GM12891 (cell line): ENCODE measurements around the gene FN3K.

Experiments used
- PAX5 ChIP-seq: IDR thresholded peaks from 2 replicates; pipeline ENCODE4 v1.6.1; 2011; ENCODE audit warnings: low read length, moderate library complexity, mild to moderate bottlenecking; ENCODE audit not compliant: insufficient read depth, severe bottlenecking
- POLR2A ChIP-seq: IDR thresholded peaks from 2 replicates; pipeline ENCODE4 v1.6.1; 2011; ENCODE audit warnings: low read depth, low read length, control low read depth
- POLR2AphosphoS5 ChIP-seq: IDR thresholded peaks from 2 replicates; pipeline ENCODE4 v1.6.1; 2011; ENCODE audit warnings: low read depth, low read length, control low read depth
- SPI1 ChIP-seq: IDR thresholded peaks from 2 replicates; pipeline ENCODE4 v1.6.1; 2011; ENCODE audit warnings: low read depth, low read length, control low read depth
- TAF1 ChIP-seq: IDR thresholded peaks from 2 replicates; pipeline ENCODE4 v1.6.1; 2011; ENCODE audit warnings: low read depth, low read length, control low read depth

DNA sequence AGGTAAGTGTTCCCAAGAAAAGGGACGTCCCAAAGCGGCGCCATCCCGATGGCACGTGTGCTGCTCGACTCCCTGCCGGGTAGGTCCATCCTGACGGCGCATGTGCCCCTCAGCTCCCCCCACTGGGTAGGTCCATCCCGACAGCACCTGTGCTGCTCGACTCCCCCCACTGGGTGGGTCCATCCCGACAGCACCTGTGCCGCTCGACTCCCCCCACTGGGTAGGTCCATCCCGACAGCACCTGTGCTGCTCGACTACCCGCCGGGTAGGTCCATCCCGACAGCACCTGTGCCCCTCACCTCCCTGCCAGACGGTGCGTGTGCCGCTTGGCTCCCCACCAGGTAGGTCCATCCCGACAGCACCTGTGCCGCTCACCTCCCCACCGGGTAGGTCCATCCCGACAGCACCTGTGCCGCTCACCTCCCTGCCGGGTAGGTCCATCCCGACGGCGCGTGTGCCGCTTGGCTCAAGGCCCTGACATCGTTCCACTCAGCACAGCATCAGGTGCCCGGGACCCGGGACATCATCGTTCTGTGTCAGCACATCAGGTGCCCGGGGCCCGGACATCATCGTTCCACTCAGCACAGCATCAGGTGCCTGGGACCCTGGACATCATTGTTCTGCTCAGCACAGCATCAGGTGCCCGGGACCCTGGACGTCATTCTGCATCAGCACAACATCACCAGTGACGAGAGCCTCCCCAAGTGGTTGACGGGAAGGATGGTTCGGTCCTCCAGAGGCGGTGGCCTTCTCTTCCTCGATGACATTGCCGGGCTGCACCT is 5.7 kb upstream of the FN3K start:
- no peak for TF ChIP-seq POLR2A
- no peak for TF ChIP-seq POLR2AphosphoS5
- no peak for TF ChIP-seq TAF1
- no peak for TF ChIP-seq PAX5
- no peak for TF ChIP-seq SPI1
